GM19023 (cell line): Measurements from ENCODE around the gene FAR2.

ENCODE experiments used
- ATAC-seq: cut with Tn5 transposase; IDR thresholded peaks from one replicate; pipeline ENCODE4 v1.9.1; 2021; ENCODE audit warnings: mild to moderate bottlenecking, moderate library complexity; ENCODE audit not compliant: unreplicated experiment

FAR2 gene

GRCh38 chr12:29200586-29200985 is 51.5 kb downstream of the FAR2 start:
- ATAC-seq, result no peak

GRCh38 chr12:29201296-29201695 is 52.2 kb downstream of the FAR2 start:
- no peak for ATAC-seq

DNA sequence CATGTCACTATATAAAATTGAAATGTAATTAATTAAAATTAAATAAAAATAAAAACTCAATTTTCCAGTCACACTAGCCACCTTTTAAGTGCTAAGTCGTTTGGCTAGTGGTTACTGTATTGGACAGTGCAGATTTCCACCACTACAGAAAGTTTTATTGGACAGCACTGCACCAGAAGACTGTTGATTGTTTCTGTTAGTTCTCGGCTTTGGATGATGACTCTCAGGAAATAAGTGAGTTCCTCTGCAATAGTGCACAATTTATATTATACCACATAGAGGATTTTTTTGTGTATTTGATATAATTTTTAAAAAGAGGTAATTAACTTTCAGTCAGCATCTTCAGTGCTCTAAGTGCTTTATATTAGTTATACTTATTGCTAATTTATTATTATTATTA is 52.7 kb downstream of the FAR2 start:
- no peak for ATAC-seq

GRCh38 chr12:29204521-29204920 is 55.4 kb downstream of the FAR2 start:
- no peak for ATAC-seq

GRCh38 chr12:29207120-29207519 is 58.0 kb downstream of the FAR2 start:
- no peak for ATAC-seq

DNA sequence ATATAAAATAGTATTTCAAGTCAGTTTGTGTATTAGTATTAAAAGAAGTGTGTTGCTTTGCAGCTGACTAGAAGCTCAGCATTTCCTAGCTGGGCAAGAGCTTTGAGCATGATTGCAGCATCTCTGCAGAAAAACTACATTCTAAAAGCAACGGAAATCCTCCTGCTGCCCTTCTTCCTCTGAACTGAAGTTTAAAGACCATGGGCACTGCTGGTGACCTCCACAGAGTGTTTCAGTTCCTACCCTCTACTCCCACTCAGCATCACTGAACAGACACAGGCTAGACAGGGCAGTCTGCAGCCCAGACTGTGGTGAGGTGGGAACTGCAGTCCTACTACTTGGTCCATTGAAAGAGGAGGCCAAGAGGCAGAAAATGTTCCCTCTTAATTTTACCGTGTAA is 59.0 kb downstream of the FAR2 start:
- ATAC-seq, result no peak

DNA sequence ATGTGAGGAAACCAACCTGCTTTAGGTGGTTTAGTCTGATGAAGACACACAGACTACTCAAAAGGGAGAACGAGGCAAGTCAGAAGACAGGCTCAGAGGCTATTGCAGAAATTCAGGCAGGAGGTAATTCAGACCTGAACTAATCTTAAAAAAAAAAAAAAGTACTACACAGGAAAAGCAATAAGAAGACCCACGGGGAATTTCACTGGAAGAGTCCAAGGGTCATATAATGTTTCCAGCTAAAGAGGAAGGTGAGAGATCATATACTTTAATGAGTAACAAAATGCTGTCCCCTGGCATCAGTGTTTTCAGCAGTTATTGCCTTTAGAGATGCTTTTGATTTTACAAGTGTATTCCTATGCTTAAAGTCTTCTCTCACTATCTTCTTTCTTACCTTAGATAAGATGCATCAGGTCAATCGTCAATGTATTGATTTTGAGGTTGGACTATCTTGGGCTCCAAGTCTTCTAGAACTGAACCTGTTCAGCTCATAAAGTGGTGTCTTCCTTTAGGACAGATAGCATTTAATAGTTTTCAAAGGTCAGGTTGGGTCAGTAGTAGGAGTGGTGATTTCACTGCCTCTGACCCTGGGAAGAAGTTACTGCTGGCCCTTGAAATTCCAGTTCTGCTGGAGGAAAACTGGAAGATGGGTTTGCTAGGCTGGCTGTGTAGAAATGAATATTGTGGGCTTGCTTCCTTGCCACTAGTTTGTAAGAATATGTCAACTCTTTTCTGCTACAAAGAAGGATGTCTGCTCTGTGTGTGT is 60.0 kb downstream of the FAR2 start:
- no peak for ATAC-seq

DNA sequence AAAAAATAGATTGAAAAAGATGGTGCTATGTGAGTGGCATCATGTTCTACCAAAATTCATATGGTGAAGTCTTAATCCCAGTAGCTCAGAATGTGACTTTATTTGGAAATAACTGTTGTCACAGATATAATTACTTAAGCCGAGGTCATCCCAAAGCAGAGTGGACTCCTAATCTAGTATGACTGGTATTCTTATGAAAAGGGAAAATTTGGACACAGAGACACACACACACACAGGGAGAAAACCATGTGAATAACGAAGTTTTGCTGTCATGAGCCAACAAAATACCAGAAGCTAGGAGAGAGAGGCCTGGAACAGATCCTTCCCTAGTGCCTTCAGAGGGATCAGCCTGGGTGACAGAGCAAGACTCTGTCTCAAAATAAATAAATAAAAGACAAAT is 62.6 kb downstream of the FAR2 start:
- ATAC-seq, result no peak

DNA sequence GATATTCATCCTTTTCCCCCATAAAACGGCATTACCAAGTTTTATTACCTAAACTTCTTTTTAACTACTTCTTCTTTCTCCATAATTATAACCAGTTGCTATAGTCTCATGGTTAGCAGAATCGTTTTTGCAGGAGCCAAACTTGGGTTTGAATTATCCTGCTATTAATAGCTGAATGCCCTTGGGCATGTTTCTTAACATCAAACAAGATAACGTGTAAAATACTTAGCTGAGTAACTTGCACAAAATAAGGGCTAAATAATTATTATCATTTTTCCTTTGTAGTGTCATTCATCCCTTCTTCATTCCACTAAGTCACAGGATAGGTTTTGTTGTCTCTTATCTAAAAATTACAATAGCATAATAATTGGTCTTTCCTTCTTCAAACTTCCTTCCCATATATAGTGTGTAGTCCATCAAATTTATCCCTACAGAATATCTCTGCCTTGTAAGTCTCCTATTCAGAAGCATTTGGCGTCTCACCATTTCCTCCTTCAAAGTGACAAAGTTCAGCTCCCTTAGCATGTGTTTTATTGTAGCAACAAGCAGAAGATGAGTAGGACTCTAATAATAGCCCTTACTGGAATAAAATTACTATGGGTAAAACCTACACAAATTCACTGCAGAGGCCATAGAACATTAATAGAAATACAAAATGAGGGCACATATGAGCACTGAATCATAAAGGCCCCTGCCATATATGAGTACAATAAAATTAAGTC is 63.8 kb downstream of the FAR2 start:
- no peak for ATAC-seq

- ATAC-seq, result no peak
These were observed 67.2 kb downstream of the FAR2 start for GRCh38 chr12:29216266-29216665.

DNA sequence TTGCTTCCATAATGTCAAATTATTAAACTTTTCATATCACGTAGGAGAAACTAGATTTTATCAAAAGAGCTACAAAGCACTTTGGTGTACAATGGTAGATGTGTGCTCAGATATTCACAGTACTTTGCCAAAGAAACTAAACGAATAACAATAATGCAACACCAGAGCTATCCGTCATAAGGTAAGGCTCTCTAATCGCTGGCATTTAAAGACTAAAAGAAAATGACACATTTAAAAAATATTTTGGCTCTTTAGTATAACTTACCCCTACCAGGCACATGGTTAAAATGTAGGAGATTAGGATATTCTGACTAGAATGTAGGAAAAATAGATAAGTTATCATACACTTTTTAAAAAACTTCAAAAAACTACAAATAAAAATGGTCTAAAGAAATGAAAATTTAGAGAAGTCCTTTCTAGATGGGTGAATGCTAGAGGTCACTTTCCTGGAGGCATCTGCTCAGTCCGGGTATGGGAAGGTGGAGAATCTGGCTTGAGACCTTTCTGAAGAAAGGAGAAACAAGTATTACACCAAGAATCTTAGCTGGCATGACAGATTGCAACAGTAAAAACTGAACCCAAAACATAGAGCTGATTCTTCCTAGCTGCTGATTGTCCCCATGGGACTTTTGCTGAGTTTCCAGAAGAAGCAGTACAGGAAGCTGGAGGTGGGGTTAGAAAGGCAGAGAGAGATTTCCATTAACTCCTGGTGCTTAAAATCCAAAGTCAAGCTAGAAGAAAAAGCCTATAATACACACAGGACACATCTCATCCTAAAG is 67.9 kb downstream of the FAR2 start:
- no peak for ATAC-seq

DNA sequence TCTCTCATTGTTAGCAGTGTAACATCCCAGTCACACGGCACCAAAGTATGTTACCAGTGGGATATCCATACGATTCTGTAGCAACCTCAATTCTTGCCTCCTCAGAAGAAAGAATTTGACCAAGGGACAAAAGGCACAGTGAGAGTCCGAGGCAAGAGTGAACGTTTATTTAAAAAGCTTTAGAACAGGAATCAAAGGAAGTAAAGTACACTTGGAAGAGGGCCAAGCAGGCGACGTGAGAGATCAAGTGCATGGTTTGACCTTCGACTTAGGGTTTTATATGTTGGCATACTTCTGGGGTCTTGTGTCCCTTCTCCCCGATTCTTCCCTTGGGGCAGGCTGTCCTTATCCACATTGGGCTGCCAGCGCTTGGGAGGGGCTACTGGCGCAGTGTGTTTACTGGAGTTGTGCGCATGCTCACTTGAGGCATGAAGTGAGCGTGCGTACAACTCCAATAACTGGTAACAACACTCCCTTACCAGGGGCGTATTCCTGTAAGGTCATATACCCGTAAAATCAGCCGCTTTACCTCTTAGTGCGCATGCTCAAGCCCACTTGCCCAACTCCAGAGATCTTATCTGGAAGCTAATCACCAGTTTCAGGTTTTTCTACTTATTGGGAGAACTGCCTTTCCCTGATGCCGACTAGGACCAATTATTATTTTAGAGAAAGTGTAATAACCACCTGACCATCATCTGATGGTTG is 71.7 kb downstream of the FAR2 start:
- no peak for ATAC-seq

- no peak for ATAC-seq
These were observed 73.1 kb downstream of the FAR2 start for GRCh38 chr12:29222200-29222599.

- no peak for ATAC-seq
These were observed 74.3 kb downstream of the FAR2 start for GRCh38 chr12:29223426-29223825.

DNA sequence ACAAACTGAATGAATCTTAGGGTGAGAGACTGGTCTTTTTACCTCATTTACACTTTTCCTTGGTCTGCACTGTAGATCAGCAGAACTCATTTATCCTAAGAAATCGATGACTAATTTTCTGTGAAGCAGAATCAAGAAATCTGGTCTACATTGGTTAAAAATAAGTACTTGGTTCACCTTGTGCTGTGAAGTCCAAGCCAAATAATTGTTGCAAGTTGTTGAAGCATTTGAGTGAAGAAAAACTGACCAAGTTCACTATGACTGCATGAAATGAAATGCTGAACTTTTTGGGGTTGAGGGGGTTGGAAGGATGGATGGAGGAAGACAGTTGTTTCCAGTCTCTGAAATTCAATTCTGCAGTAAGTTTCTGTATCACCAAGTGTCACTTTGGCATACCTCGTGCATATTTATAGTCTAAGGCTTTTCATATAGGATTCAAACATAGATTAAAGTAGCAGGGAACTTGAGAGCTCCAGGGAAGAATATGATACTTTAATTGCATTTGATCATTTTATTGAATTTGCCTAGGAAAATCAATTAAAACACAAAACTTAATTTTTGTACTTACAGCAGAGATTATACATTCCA is 75.0 kb downstream of the FAR2 start:
- no peak for ATAC-seq

DNA sequence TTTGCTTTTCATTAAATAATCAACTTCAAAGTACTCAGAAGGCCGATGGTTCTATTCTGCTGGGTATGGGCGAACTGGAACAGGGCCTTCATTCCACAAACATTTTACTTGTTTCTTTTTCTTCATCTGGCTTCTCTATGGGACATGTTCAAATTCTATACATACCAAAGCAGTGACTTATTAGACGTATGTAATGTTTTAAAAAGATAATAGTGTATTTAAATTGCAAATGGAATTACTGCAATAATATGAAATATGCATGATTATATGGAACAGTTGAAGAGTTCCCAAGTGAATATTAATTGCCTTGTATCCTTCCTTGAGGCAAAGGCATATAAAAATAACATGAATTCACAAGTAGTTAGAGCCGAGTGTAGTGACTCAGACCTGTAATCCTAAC is 75.5 kb downstream of the FAR2 start:
- no peak for ATAC-seq

GRCh38 chr12:29225834-29226233 is 76.8 kb downstream of the FAR2 start:
- no peak for ATAC-seq

DNA sequence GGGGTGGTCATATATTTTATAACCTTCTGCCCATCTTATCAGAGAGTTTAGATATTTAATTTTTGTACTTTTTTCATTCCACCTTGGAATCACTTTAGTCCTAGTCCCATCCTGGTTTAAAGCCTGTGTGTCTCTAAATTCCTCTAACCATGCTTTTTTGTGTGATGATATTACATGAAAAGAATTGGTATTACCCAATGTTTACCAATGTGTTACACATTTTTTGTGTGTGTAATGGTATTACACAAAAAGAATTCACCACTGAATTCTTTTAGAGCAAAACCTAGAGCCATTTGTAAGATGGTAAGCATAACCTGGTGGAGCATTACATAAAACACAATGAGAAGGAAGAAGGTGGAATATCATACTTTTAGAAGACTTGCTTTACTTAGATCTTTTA is 77.5 kb downstream of the FAR2 start:
- no peak for ATAC-seq

DNA sequence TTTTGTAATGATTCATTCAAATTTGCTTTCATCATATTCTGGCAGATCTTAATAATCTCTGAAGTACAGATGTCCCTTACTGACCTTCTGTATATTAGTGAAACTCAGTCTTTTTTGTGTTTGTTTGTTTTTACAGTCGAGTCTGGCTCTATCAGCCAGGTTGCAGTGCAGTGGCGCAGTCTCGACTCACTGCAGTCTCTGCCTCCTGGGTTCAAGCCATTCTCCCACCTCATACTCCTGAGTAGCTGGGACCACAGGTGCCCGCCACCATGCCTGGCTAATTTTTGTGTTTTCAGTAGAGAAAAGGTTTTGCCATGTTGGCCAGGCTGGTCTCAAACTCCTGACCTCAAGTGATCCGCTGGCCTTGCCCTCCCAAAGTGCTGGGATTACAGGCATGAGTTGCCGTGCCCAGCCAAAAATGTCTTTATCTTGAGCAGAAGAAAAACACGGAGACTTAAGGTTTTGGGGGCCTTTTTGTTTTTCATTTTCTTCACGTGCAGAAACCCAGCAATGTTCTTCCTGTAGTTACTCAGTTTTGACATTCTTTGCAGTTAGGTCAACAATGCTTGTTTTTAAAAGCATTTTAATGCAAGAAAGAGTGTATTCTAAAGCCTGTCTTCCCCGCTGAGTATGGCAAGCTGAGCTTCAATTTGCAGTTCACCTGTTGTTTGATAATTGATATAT is 79.5 kb downstream of the FAR2 start:
- no peak for ATAC-seq

DNA sequence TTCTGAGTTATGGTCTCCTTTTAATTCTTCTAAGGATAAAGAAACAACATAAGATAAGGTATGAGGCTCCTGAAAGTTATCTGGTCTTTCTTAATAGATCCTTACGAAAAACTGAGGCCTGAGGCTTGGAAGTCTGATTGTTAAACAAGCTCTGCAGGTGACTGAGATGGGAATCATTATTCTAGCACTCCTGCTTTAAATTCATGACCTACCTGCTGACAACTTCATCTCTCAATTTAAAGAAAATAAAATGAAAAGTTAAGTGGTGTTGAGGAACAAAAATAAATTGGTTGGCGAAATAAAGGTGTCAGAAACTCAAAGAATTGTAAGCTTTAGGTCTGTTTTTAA is 80.1 kb downstream of the FAR2 start:
- ATAC-seq, result no peak
